ENCODE measurements around the gene MAFG. TPM values are rescaled to one million over a fixed set of nuclear protein-coding genes. Genes with fewer than 3 reads are reported as not detected.
"Not testable (repeated sequence)": the region's sequence is repeated elsewhere in the genome, so short reads cannot be mapped to it uniquely, and the experiment has no call there.

MAFG gene
- total RNA-seq, 1 experiment from 2014 or later = 31.7 TPM

GRCh38 chr17:81925860-81926450, 1.6 kb downstream of the MAFG start:
- peak overlapping the region; percentile 67 for H3K4me3 ChIP-seq (ENCODE audit: insufficient read depth, low read depth, low read length)
- DNase-seq = no peak
- H3K27me3 ChIP-seq (ENCODE audit: control insufficient read depth, insufficient read depth, low read length) = peaks cover 10% of the 10 kb centered on the region
- peaks cover 5% of the 10 kb centered on the region for H3K36me3 ChIP-seq (replicated peaks; ENCODE audit: control insufficient read depth, insufficient read depth, low read length)

GRCh38 chr17:81924557-81925532, 2.7 kb downstream of the MAFG start:
- no peak overlapping the region for H3K4me3 ChIP-seq (ENCODE audit: insufficient read depth, low read depth, low read length)
- peak; percentile 84 for DNase-seq
- peaks cover 10% of the 10 kb centered on the region for H3K27me3 ChIP-seq (ENCODE audit: control insufficient read depth, insufficient read depth, low read length)
- H3K36me3 ChIP-seq (replicated peaks; ENCODE audit: control insufficient read depth, insufficient read depth, low read length) = peaks cover 5% of the 10 kb centered on the region

GRCh38 chr17:81923302-81924260, 4.0 kb downstream of the MAFG start:
- peak overlapping the region; percentile 24 for H3K4me3 ChIP-seq (ENCODE audit: insufficient read depth, low read depth, low read length)
- peak; percentile 92 for DNase-seq
- peaks cover 9% of the 10 kb centered on the region for H3K36me3 ChIP-seq (replicated peaks; ENCODE audit: control insufficient read depth, insufficient read depth, low read length)

GRCh38 chr17:81922566-81923301, 4.8 kb downstream of the MAFG start:
- peaks cover 9% of the 10 kb centered on the region for H3K36me3 ChIP-seq (replicated peaks; ENCODE audit: control insufficient read depth, insufficient read depth, low read length)
- H3K4me3 ChIP-seq (ENCODE audit: insufficient read depth, low read depth, low read length) = peak overlapping the region; percentile 24
- no peaks in the 10 kb centered on the region for H3K27me3 ChIP-seq (ENCODE audit: control insufficient read depth, insufficient read depth, low read length)
- DNase-seq = no peak

More at GRCh38 chr17:81923302-81924260, 4.0 kb downstream of the MAFG start:
- H3K27me3 ChIP-seq (ENCODE audit: control insufficient read depth, insufficient read depth, low read length) = peaks cover 6% of the 10 kb centered on the region

- DNase-seq = no peak
- Histone ChIP-seq H3K4me3 (ENCODE audit: insufficient read depth, low read depth, low read length) (no peak overlapping the region), H3K36me3 (replicated peaks; ENCODE audit: control insufficient read depth, insufficient read depth, low read length) (peaks cover 9% of the 10 kb centered on the region), H3K27me3 (ENCODE audit: control insufficient read depth, insufficient read depth, low read length) (no peaks in the 10 kb centered on the region)
Observed at GRCh38 chr17:81921996-81922565, 5.5 kb downstream of the MAFG start.

GRCh38 chr17:81921537-81921862, 6.0 kb downstream of the MAFG start:
- Histone ChIP-seq H3K36me3 (replicated peaks; ENCODE audit: control insufficient read depth, insufficient read depth, low read length) (peaks cover 9% of the 10 kb centered on the region), H3K4me3 (ENCODE audit: insufficient read depth, low read depth, low read length) (no peak overlapping the region), H3K27me3 (ENCODE audit: control insufficient read depth, insufficient read depth, low read length) (no peaks in the 10 kb centered on the region)
- no peak for DNase-seq

GRCh38 chr17:81920612-81921536, 6.7 kb downstream of the MAFG start:
- Histone ChIP-seq H3K36me3 (replicated peaks; ENCODE audit: control insufficient read depth, insufficient read depth, low read length) (peaks cover 9% of the 10 kb centered on the region), H3K27me3 (ENCODE audit: control insufficient read depth, insufficient read depth, low read length) (no peaks in the 10 kb centered on the region), H3K4me3 (ENCODE audit: insufficient read depth, low read depth, low read length) (no peak overlapping the region)
- DNase-seq = no peak

- no peak overlapping the region for H3K4me3 ChIP-seq (ENCODE audit: insufficient read depth, low read depth, low read length)
- DNase-seq = no peak
- no peaks in the 10 kb centered on the region for H3K27me3 ChIP-seq (ENCODE audit: control insufficient read depth, insufficient read depth, low read length)
- peaks cover 15% of the 10 kb centered on the region for H3K36me3 ChIP-seq (replicated peaks; ENCODE audit: control insufficient read depth, insufficient read depth, low read length)
Observed at GRCh38 chr17:81918832-81919545, 8.5 kb downstream of the MAFG start.

GRCh38 chr17:81918333-81918669, 9.2 kb downstream of the MAFG start:
- H3K27me3 ChIP-seq (ENCODE audit: control insufficient read depth, insufficient read depth, low read length); DNase-seq; H3K4me3 ChIP-seq (ENCODE audit: insufficient read depth, low read depth, low read length): not testable (repeated sequence)
- peaks cover 16% of the 10 kb centered on the region for H3K36me3 ChIP-seq (replicated peaks; ENCODE audit: control insufficient read depth, insufficient read depth, low read length)

GRCh38 chr17:81917565-81918332, 9.8 kb downstream of the MAFG start, which contains the start of gene SIRT7:
SIRT7 (minus strand) TSS chr17:81918176; CDS start chr17:81918131, 45 bp downstream.
- Histone ChIP-seq H3K4me3 (ENCODE audit: insufficient read depth, low read depth, low read length) (peak within 1 kb of the TSS; percentile 58), H3K27me3 (ENCODE audit: control insufficient read depth, insufficient read depth, low read length) (no peaks in the 10 kb centered on the region), H3K36me3 (replicated peaks; ENCODE audit: control insufficient read depth, insufficient read depth, low read length) (peaks cover 16% of the 10 kb centered on the region)
- peak; percentile 100 for DNase-seq

- Histone ChIP-seq H3K36me3 (replicated peaks; ENCODE audit: control insufficient read depth, insufficient read depth, low read length) (peaks cover 14% of the 10 kb centered on the region), H3K27me3 (ENCODE audit: control insufficient read depth, insufficient read depth, low read length) (no peaks in the 10 kb centered on the region), H3K4me3 (ENCODE audit: insufficient read depth, low read depth, low read length) (peak overlapping the region; percentile 58; the same call in 1 of the 2 replicates)
- DNase-seq = no peak
Observed at GRCh38 chr17:81916234-81917001, 11.1 kb downstream of the MAFG start.
